Measurements from ENCODE around the gene GPR152.

The GPR152 gene

DNA sequence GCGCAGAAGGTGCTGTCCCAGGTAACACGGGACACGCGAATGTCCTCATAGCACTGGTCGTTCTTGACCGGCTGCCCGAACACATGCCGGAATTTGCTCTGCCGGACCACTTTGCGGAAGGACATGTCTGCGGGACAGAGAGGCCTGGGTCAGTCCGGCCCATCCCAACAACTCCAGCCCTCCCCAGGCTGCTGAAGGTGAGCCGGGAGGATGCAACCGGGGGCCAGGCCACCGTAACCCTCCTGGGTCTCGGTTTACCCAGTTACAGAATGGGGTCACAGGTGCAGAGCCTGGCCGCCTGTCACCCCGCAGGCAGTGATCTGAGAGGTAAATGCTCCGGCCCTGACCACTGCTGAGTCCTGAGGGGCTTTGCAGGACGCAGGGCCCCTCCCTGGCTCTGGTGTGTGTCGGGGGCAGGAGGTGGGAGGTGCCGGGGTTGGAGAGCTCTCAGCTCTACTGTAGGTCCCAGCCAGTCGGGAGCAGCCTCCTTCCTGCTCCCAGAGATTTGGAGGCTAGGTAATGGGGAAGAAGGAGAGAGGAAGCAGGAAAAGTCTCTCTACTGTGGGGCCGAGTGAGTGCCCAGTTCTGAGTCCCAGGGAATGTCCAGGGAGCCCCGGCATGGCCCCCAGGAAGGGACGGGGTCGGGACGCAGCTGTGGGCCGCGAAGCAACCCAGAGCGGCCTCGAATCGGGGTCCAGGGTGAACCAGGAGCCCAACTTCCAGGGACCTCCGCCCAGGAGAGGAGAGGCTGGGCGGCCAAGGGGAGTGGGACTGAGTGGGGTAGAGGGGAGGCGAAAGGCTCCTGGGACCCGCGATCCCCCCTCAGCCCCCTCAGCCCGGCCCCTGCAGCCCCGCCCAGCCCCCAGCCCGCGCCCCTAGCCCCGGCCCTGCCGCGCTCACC is 9.8 kb downstream of the GPR152 start:
- intact Hi-C loops (cut with DNase I): loop anchor here (10.0 kb wide), 1 partner anchor 62 kb away; the partner anchor contains the start of genes CDK2AP2 and PITPNM1
- DNase-seq: peak in 2 of 10 donors; percentile 65 to 82

DNA sequence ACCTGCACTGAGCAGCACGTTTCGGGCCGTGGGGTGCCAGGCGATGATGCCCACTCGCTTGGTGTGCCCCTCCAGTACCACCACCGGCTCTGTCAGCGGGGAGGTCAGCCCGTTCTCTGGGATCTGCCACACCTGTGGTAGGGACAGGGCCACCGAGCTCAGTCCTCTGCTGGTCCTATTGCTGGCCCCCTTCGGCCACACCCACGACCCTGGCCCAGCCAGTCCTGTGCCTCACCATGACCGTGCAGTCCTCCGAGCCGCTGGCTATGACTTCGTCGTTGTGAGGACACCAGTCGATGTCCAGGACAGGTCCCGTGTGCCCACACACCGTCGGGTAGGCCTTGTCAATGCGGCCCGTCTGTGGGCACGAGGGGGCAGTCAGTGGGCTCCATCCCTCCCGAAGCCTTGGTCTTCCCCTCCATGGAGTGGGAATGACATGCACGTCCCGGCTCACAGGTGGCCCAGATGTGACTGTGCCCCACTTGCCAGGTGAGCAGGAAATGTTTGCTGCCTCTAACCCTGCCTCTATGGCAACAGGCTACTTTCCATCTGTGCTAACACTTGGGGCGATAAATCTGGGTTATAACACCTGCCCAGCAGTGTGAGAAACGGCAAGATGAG is 10.7 kb downstream of the GPR152 start:
- peak in 1 of 10 donors; percentile 80 for DNase-seq
- intact Hi-C loops (cut with DNase I): loop anchor here (10.0 kb wide), 1 partner anchor 63 kb away; the partner anchor contains the start of genes CDK2AP2 and PITPNM1

DNA sequence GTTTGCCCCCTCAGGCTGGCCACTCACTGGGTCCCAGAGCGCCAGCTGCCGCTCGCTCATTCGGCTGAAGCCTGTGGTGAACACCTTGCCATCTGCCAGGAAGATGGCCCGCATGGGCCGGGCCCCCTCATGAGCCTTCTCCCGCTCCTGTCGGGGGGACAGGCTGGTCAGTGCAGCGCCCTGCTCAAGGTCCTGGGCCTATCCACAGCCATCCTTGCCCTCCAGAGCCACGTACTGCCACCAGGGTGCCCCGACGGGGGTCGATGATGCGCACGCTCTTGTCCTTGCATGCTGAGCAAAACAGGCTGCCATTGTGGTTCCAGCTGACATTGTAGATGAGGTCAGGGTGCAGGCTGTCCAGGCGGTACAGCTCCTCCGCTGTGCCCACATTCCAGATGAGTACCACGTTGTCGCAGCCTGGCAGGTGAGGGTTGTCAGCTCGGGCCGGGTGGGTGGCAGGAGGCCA is 11.4 kb downstream of the GPR152 start:
- DNase-seq: peak in 1 of 10 donors; percentile 84

DNA sequence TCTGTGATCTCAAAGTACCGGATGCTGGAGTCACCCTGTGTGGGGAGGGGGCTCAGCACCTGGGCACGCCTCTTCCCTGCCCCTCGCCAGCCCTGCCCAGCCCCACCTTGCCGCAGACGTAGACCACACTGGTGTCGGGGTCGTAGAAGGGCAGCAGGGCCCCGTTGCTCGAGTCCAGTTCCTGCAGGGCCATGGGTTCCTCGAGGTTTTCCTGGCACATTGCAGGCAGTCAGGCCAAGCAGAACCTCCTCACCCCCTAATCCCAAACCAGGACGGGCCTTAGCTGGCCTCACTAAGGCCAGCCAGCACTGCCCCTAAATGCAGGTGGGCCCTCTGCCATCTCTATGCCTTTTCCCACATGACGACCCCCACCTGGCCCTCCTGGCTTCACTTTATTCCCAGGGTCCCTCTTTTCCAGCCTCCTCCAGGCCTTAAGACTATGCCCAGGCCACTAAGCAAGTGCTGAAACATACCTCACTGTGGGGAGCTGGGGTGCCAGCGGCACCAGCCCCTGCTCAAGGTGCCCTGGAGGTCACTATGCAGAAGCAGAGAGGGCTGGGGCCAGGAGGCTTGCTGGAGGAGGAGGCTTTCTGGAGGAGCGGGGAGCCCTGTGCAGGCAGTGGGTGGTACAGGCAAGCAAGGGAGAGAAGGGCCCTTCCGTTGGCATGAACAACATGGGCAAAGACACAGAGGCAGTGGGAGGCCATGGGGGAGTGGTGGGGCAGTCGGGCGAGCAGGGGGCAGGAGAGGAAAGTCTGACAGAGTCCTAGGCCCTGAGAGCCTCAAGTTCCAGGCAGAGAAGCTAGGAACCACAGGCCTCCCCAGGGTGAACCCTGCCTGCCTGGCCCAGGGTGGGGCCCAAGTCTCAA is 12.1 kb downstream of the GPR152 start:
- intact Hi-C loops (cut with DNase I): loop anchor here (10.0 kb wide), 1 partner anchor 64 kb away; the partner anchor contains the start of genes CDK2AP2 and PITPNM1
- DNase-seq: peak in 1 of 10 donors; percentile 78

More for the DNA sequence above, 11.4 kb downstream of the GPR152 start:
- intact Hi-C loops (cut with DNase I): loop anchor here (10.0 kb wide), 1 partner anchor 64 kb away; the partner anchor contains the start of genes CDK2AP2 and PITPNM1

DNA sequence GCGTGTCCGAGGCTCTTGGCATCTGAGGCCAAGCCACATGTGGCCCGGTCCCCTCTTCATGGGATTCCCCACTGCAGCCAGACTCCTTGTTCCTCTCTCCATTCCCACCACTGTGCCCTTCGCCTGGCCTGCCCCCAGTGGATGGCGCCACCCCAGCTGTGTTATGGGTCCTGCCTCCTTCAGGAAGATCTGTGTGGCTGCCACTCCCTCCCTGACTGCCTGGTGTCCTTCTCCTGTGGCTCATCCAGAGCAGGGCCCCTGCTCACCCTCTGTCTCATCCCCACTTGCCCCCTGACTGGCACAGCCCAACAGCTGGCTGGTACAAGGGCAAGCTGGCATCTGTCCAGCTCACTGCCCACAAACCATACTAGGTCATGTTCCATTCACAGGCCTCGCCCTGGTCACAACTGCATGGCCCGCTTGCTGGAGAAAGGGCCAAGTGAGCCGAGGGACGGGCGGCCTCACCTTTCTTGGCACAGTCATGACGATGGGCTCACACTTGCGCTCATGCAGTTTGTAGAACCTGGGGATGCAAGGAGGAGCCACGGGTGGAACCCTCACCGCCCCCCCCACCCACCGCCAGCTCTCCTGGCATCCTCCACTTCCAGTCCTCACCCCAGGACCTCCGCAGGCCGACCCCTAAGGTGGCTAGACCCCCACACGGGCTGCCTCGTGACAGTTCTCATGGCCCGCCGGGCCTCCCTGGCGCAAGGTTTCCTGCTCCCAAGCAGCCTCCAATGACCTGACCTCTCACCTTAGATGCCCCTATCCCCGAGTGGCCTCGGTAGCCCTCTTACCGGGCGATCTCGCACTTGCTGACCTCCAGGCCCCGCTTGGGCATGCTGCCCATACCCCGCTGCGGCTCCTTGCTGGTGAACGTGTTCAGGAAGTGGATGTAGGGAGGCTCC is 13.0 kb downstream of the GPR152 start:
- peak in 1 of 10 donors; percentile 87 for DNase-seq
- intact Hi-C loops (cut with DNase I): loop anchor here (10.0 kb wide), 1 partner anchor 65 kb away; the partner anchor contains the start of genes CDK2AP2 and PITPNM1

DNA sequence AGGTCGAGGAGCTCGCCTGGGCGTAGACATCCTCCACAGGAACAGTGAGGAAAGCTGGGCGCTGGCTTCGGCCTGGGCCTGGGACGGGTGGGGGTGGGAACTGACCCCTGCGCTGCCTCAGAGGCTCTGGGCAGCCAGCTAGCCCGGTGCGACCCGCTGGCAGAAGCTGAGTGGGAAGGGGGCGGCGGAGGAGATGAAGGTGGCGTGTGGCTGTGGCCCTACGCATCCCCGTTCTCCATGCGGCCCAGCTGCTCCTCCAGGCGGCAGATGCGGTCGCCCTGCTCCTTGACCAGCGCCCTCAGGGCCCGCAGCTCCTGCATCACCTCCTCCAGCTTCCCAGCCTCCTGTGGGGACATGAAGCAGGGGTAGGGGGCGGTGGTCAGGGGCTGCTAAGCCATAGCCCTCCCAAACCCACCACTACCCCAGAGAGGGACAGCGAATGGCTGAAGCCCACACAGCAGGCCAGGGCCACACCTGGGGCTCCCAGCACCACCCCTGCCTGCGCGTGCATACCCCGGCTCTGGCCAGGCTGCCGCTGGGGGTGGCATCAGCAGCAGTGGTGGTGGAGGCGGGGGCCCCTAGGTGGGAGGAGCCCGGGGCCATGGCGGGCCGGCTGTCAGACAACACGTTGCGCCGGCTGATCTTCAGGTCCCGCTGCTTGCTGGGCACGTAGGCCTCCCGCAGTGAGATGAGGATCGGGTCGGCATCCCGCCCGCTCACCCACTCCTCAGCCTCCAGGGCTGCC is 14.2 kb downstream of the GPR152 start:
- intact Hi-C loops (cut with DNase I): no loop called here
- DNase-seq: peak in 1 of 10 donors; percentile 85

DNA sequence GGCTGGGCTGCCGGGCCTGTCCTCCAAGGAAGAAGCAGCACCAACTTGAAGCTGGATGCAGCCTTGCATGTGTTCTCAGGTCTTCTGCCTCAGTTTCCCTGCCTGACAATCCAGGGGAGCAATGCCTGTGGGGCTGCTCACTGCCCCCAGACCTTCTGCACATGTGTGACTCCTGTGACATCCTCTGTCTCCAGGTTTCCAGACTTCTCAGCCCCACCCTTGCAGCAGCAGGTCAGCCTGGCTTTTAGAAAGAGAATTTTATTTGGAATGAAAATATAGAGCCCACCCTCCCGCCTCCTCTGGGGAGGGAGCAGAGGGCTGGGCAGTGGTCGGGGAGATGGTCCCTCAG is 14.7 kb downstream of the GPR152 start:
- no peak for DNase-seq
- intact Hi-C loops (cut with DNase I): no loop called here

DNA sequence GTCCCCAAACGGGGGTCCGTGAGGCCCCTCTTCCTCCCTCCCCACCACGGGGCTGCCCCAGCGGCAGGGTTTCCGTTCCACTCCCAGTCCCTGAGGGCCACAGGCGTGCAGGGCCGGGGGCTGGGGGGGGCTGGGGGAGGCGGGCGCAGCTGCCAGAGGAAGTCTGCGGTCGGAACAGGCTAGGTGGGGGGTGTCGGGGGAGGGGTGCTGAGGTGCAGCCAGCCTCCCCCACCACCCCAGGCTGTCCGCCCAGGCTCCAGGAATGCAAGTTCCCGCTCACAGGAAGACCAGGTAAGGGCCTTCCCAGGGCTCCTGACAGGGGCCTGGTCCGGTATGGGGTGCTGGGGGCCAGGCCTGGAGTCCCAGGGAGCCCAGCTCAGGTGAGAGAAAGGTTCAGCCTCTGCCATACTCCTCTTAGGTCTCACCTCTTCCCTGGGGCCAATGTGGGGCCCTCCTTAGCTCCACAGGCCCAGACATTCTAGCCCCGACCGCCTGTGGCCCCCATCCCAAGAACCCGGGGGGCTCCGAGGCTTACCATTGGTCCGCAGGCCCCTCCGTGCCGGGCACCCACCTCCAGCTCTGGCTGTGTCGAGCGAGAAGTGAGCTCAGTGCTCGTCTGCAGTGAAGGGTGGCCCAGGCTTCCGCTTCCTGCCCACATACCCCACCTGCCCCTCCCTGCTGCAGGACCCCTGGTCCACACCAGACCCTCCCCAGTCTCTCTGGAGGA is 15.3 kb downstream of the GPR152 start, which contains the start of gene PTPRCAP:
Gene PTPRCAP (minus strand): TSS at position 601 of the 727 bp plus-strand sequence. CDS start 63 bp downstream, at position 538.
- intact Hi-C loops (cut with DNase I): no loop called here
- DNase-seq: no peak

DNA sequence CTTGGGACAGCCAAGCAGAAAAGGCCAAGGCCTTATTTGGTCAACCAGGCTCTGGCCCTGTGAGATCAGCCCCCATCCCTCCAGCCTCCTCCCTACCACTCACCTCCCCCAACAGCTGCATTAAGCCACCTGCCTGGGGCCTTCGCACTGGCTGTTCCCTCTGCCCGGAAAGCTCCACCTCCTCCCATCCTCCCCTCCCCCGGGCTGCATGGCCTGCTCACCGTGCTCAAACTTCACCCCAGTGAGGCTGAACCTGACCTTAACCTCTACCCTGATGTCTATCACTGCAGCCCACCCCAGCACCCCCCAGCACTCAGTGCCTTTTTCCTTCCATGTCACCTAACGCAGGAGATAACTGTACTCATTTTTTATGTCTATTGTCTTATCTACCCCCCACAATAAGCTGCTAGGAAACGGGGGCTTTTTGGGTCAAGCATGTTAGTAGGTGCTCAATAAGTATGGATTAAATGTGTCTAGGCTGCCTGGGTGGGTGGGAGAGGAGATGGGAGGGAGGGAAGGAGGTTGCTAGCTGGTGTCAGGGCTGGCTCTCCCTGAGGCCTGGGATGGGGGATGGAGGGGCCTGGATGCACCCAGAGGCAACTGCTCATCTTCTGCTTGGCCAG is 16.0 kb downstream of the GPR152 start:
- no peak for DNase-seq
- intact Hi-C loops (cut with DNase I): no loop called here

DNA sequence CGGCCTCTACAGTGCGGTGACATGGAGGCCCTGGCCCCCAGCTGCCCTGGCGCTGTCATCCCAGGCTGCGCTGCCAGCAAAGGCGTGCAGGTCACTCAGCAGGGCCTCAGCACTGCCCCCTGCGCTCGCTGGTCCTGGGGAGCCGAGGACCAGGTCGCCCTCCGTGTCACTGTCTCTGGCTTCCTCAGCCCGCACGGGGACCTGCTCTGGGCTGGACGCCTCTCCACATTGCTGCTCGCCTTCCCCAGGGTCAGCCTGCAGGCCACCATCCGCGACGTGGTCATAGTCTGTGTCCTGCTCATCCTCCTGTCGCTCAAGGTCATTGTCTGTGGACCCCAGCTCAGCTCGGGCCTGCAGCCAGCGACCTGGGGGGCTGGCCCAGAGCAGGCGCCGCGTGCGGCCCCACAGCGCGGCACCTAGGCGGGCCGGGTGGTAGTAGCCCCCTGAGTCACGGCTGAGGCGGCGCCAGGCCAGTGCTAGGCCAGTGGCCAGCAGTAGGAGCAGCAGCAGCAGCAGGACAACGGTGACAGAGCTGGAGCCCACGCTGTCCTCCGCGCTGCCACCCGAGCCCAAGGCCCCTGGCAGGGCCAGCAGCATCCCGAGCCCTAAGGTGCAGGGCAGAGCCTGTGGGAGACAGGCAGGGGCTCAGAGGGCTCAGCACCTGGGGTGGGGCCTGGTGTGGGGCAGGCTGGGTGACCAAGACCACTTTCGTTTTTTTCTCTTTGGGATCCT is 16.6 kb downstream of the GPR152 start:
- DNase-seq: no peak
- intact Hi-C loops (cut with DNase I): no loop called here

DNA sequence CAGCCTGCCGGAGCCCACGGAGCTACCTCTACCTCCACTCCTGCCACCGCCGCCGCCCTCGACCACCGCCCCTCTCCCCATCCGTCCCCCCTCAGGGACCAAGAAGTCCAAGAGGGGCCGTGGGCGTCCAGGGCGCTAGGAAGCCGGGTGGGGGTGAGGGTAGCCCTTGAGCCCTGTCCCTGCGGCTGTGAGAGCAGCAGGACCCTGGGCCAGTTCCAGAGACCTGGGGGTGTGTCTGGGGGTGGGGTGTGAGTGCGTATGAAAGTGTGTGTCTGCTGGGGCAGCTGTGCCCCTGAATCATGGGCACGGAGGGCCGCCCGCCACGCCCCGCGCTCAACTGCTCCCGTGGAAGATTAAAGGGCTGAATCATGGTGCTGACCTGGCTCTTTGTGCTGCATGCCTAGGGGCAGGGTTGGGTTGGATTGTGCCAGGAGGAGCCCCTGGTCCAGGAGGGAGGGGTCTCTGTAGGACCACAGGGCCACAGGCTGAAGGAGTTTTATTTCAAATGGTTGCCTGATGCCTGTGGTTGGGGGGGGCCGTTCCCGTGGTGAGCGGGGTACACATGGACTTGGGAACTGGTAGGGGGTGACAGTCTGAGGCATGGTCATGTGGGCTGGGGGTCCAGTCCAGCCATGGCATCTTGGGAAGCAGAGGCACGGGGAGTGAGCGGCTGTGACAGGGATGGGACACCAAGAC is 17.4 kb downstream of the GPR152 start:
- no peak for DNase-seq
- intact Hi-C loops (cut with DNase I): no loop called here

DNA sequence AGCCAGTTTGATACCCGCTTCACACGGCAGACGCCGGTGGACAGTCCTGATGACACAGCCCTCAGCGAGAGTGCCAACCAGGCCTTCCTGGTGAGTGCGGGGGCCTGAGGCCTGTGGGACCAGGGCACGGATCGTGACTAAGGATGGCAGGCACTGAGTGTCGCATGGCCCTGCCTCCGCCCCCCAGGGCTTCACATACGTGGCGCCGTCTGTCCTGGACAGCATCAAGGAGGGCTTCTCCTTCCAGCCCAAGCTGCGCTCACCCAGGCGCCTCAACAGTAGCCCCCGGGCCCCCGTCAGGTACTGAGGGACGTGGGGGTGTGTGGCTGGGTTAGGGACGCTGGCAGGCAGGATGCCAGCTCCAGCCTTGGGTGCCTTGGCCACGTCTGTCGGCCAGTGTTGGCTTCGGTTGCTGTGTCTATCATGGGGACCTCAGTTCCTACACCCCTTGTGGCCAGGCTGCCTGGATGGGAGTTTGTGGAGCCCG is 18.1 kb downstream of the GPR152 start:
- intact Hi-C loops (cut with DNase I): loop anchor here (5.0 kb wide), 1 partner anchor 38 kb away; no protein-coding TSS in a partner anchor
- no peak for DNase-seq

DNA sequence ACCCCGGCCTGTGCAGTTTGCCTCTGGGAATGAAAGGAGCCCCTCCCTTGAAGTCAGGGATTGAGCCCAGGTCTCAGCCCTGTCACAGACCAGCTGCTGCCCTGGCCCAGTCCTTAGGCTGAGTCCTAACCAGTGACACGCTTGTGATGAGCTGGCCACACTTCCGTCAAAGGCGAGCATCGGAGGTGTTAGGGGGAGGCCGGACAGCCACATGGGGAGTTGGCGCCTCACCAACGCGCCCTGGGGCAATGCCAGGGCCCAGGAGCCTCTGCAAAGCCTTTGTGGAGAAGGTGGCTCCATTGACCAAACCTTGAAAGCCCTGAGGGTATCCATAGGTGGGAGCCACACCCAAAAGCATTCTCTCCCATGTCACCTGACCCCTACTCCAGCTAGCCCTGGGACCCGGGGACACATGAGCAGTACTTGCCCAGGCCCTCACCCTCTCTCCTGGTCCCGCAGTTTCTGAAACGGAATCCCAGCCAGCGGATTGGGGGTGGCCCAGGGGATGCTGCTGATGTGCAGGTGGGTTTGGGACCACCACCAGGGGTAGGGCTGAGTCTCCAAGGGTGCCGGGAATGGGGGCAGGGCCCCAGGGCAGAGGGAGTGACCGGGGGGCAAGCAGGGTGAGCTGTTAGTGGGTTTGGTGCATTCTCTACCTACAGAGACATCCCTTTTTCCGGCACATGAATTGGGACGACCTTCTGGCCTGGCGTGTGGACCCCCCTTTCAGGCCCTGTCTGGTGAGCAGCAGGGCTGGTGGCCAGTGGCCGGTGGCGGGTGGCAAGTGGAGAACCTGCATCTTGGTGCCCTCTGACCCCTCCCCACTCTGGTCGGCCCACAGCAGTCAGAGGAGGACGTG is 18.8 kb downstream of the GPR152 start:
- intact Hi-C loops (cut with DNase I): loop anchor here (5.0 kb wide), 1 partner anchor 39 kb away; no protein-coding TSS in a partner anchor
- no peak for DNase-seq

DNA sequence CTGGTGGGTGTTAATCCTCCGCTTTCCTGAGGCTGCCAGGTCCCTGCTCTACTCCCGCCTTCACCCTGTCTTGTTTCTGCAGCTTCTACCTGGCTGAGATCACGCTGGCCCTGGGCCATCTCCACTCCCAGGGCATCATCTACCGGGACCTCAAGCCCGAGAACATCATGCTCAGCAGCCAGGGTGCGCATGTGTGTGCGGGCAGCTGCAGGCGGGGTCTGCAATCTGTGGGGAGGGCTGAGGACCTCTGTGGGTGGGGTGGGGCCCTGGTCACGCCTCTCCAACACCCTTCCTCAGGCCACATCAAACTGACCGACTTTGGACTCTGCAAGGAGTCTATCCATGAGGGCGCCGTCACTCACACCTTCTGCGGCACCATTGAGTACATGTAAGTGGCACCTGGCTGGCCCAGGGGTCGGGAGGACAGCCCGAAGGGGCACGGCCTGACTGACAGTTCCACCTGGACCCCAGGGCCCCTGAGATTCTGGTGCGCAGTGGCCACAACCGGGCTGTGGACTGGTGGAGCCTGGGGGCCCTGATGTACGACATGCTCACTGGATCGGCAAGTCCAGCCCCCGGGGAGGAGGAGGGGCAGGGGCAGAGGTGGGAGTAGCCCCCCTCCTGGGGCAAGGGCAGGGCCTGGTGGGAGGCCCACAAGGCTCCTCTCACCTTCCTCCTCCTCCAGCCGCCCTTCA is 19.7 kb downstream of the GPR152 start:
- intact Hi-C loops (cut with DNase I): loop anchor here (5.0 kb wide), 1 partner anchor 39 kb away; no protein-coding TSS in a partner anchor
- DNase-seq: peak in 1 of 10 donors; percentile 80

All from posterior cingulate gyrus (tissue), 11 donors.